H7 (cell line): ENCODE data around the gene RELCH. TPM values are rescaled to one million over a fixed set of nuclear protein-coding genes. Genes with fewer than 3 reads are reported as not detected.
A peak's percentile ranks its signal among the peaks of the same experiment; 100 is the strongest.
"Not testable (repeated sequence)": the region's sequence is repeated elsewhere in the genome, so short reads cannot be mapped to it uniquely, and the experiment has no call there.

Source experiments
- DNase-seq: peaks from one replicate; pipeline ENCODE4 v3.0.0; 2012
- H3K27me3 ChIP-seq: 2 replicates; pipeline ENCODE4 v1.6.0; 2011; ENCODE audit warnings: mild to moderate bottlenecking, low read length; ENCODE audit not compliant: control insufficient read depth, insufficient read depth
- H3K36me3 ChIP-seq: replicated peaks from 2 replicates; pipeline ENCODE4 v1.5.1; 2011; ENCODE audit warnings: low read length; ENCODE audit not compliant: control insufficient read depth, insufficient read depth
- H3K4me3 ChIP-seq: 2 replicates; pipeline ENCODE4 v1.5.1; 2011; ENCODE audit warnings: low read depth, mild to moderate bottlenecking, control low read depth, low read length, moderate library complexity; ENCODE audit not compliant: insufficient read depth
- total RNA-seq: library from RNA; depleted of rRNA; stranded (reverse); fragments of >200 nt; shearing (Covaris generic); gene quantifications from 2 replicates; pipeline ENCODE4 v1.2.3, GENCODE V29; 2014; rRNA removed

RELCH gene, protein sequence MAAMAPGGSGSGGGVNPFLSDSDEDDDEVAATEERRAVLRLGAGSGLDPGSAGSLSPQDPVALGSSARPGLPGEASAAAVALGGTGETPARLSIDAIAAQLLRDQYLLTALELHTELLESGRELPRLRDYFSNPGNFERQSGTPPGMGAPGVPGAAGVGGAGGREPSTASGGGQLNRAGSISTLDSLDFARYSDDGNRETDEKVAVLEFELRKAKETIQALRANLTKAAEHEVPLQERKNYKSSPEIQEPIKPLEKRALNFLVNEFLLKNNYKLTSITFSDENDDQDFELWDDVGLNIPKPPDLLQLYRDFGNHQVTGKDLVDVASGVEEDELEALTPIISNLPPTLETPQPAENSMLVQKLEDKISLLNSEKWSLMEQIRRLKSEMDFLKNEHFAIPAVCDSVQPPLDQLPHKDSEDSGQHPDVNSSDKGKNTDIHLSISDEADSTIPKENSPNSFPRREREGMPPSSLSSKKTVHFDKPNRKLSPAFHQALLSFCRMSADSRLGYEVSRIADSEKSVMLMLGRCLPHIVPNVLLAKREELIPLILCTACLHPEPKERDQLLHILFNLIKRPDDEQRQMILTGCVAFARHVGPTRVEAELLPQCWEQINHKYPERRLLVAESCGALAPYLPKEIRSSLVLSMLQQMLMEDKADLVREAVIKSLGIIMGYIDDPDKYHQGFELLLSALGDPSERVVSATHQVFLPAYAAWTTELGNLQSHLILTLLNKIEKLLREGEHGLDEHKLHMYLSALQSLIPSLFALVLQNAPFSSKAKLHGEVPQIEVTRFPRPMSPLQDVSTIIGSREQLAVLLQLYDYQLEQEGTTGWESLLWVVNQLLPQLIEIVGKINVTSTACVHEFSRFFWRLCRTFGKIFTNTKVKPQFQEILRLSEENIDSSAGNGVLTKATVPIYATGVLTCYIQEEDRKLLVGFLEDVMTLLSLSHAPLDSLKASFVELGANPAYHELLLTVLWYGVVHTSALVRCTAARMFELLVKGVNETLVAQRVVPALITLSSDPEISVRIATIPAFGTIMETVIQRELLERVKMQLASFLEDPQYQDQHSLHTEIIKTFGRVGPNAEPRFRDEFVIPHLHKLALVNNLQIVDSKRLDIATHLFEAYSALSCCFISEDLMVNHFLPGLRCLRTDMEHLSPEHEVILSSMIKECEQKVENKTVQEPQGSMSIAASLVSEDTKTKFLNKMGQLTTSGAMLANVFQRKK
- 16.2 and 18.0 TPM in 2 replicates for total RNA-seq

DNA sequence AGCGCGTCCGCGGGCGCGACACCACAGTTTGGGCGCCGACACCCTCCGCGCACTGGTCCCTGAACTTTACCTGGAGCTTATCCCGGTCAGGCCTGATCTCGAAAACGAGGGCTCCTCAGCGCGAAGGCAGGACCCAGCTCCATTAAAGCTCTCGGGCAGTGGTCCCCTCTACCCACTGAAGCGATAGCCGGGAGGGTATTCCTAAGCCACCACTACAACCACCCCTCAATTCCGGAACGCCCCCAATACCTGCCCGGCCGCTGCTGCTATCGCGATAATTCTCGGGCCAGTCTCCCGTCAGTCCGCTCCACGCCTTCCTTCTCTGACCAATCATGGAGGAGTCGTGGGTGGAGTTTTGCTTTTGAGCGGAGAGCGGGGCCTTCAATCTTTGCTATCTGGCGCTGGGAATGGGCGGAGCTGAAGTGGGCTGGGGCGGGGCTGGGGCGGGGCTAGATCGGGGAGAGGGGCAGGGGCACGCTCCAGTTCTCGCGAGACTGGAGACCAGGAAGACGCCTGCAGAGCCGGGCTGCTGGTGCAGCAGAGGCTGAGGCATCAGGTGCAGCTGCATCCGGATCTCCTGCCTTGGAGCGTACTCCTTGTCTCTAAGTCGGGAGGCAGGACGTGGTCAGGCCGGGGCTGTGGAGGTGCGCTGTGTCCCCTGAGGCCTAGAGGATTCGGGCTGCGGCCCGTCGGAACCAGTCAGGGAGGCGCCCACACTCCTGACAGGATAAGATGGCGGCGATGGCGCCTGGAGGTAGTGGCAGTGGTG is at the start of gene RELCH, which contains the start of gene PIGN:
TSS of gene RELCH (plus strand) at position 482 of the 769 bp plus-strand sequence. CDS start at position 733, 251 bp downstream.
TSS of gene PIGN (minus strand) at position 283 of the 769 bp plus-strand sequence. CDS start 25,703 bp downstream, outside the sequence.
- Histone ChIP-seq H3K4me3 (peak within 1 kb of the TSS; percentile 95), H3K36me3 (no peaks in the 10 kb centered on the region), H3K27me3 (no peaks in the 10 kb centered on the region)
- peak; percentile 93 for DNase-seq

DNA sequence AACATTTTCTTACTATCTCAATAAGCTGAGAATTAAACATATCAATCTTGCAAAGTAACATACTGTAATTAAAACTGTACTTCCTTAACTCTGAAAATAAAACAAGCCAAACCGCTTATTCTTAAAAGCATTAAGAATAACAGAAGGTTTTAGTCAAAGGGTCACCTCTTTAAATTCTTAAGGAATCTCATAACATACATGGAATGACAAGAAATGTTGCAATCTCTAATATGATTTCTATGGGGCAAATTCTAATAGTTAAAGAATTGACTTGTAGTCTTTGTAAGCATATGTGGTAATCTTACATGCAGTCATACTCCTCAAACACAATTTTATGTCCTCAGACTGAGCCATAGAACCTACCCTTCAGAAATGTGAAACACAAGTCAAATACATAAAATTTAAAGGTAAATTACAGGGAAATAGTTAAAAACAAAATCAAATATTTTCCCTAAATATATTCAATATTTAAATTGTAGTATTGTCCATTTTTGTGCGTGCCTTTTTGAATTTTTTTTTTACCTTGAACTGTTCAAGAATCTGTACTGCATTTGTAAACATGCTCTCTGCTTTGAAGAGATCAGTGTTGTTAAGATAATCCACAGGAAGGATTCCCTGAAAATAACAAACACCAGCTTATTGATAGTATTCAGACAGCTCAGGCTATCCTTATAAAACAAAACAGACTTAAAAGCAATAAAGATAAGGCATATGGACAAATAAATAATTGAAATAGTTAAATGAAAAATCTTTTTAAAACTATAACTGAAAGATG is 48.4 kb upstream of the RELCH start:
- DNase-seq, result no peak
- no peak overlapping the region for H3K4me3 ChIP-seq
- H3K27me3 ChIP-seq, result no peaks in the 10 kb centered on the region
- H3K36me3 ChIP-seq, result no peaks in the 10 kb centered on the region; the same call in none of the 2 replicates

DNA sequence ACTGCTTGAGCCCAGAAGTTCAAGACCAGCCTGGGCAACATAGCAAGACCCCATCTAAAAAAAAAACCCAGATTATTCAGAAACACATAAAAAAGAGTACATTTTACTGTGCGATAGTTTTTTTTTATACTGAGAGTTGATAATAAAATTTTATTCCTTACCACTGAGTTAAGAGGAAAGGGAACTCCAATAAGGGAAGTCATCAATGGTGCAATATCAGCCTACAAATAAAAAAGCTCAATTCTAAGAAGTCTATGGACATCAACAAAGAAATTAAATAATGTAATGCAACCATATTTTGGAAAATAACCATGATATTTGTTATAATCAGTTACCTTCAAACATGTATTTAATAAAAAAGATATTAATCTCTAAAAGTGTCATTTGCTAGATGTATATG is 46.8 kb upstream of the RELCH start:
- DNase-seq, result no peak
- Histone ChIP-seq H3K36me3 (peaks cover 2% of the 10 kb centered on the region), H3K27me3 (no peaks in the 10 kb centered on the region), H3K4me3 (no peak overlapping the region)

DNA sequence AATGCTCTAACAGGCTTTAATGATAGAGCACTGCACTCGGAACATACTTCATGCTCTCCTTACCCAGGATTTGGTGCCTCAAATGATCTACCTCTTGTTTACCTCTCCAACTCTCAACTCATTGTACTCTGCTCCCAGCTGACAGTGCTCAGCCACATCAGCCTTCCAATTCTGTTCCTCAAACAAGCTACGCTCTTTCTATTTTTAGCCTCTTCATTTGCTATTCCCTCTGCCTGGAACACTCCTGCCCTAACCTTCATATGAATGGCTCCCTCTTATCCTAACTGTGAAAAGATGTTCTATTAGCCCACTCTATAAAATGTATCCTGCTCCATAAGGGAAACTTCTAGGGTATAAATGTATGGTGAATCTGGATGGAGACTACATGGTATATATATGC is 42.7 kb upstream of the RELCH start:
- Histone ChIP-seq H3K4me3 (no peak overlapping the region), H3K27me3 (no peaks in the 10 kb centered on the region), H3K36me3 (0 out of 2 replicates have a peak, but pooled peaks cover 2% of the 10 kb centered on the region)
- DNase-seq, result no peak

DNA sequence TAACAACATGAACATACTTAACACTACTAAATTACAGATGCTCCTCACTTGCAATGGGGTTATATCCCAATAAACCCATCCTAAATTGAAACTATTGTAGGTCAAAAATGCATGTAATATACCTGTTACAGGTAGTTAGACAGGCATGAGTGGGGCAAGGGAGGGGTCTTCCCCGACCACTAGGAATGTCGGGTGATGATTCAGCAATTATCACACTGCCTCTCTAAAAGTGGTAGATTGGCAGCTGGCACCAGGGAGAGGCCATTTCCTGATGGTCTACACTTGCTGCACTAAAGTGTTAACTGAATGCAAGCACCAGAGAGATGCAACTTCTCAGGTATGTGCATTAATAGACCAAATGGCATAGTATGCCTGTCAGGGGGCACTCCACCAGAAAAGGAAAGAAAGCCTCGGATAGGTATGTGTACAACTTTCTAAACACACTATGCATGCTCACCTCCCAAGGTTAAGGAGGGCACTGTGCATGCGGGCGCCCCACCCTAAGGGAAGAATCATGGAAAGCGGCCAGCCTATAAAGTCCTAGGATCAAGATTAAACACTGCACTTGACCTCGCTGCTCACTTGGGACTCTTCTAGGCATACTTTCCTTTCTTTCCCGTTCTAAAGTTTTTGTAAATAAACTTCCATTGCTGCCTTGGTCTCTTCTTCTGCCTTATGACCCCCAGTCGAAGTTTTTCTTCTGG is 35.8 kb upstream of the RELCH start:
- no peaks in the 10 kb centered on the region for H3K27me3 ChIP-seq
- DNase-seq, result no peak
- no peak overlapping the region for H3K4me3 ChIP-seq
- H3K36me3 ChIP-seq, result no peaks in the 10 kb centered on the region

DNA sequence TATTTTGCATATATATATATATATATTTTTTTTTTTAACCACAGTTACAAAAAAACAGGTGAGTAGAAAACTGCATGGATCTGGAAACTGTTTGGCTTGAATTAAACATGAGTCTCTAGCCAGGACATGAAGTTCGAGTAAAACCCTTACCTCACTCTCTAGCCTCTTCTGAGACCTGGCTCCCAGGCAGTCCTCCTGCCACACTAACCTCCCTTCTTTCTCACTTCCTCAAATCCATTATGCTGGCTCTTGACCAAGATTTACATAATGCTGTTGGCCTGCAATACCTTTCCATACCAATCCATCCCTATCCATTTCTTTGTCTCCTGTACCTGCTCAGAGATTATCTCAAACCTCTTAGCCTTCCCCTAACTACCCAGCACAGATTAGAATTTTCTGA is 34.2 kb upstream of the RELCH start:
- H3K36me3 ChIP-seq, result no peaks in the 10 kb centered on the region
- H3K27me3 ChIP-seq, result no peaks in the 10 kb centered on the region
- H3K4me3 ChIP-seq, result no peak overlapping the region
- peak; percentile 3 for DNase-seq

DNA sequence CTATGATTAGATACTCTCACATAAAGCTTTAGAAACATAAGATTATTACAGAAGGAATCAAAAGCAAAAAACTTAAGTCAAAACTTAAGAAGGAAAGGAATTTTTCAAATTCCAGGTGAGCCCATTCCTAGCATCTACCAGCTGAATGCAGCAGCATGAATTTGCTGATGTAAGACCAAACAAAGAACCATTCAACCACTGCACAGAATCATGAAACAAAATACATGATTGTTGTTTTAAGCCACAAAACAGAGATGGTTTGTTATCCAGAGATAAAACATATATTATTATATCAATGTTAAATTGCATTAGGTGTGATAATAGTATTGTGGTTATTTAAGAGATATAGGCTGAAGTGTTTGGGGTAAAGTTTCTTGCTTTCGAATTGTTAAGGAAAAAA is 29.2 kb upstream of the RELCH start:
- DNase-seq, result no peak

DNA sequence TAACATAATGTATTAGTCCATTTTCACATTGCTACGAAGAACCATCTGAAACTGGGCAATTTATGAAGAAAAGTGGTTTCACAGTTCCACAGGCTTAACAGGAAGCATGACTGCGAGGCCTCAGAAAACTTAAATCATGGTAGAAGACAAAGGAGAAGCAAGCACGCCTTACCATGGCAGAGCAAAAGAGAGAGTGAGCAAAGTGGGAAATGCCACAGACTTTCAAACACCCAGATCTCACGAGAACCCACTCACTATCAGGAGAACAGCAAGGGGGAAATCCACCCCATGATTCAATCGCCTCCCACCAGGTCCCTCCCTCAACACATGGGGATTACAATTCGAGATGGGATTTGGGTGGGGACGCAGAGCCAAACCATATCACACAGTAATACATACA is 22.7 kb upstream of the RELCH start:
- no peaks in the 10 kb centered on the region for H3K36me3 ChIP-seq
- DNase-seq, result no peak
- H3K4me3 ChIP-seq, result no peak overlapping the region
- no peaks in the 10 kb centered on the region for H3K27me3 ChIP-seq

More for the DNA sequence above, 29.2 kb upstream of the RELCH start:
- Histone ChIP-seq H3K27me3 (no peaks in the 10 kb centered on the region), H3K4me3 (no peak overlapping the region), H3K36me3 (no peaks in the 10 kb centered on the region)

DNA sequence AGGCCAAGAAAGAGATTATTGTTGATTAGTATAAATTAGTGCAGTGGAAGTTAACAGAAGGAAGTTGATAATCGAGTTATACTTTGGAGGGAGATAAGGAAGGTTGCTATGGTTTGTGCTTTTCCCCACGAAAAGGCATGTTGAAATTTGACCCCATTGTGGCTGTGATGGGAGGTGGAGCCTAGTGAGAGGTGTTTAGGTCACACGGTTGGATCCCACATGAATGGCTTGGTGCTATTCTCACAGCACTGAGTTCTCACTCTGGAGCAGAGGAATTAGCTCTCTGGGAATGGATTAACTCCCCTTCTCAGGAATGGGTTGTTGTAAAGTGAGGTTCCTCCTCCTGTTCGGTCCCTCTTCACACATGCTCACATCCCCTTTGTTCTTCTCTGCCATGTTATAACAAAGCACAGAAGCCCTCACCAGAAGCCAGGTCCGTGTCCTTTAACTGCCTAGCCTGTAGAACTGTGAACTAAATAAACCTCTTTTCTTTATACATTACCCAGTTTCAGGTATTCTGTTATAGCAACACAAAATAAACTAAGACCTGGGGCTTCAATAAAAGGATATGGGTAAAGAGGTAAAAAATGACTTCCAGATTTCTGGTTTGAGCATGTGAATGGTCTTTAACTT is 22.1 kb upstream of the RELCH start:
- H3K4me3 ChIP-seq, result no peak overlapping the region
- H3K36me3 ChIP-seq, result no peaks in the 10 kb centered on the region
- DNase-seq, result peak; percentile 8
- H3K27me3 ChIP-seq, result no peaks in the 10 kb centered on the region

DNA sequence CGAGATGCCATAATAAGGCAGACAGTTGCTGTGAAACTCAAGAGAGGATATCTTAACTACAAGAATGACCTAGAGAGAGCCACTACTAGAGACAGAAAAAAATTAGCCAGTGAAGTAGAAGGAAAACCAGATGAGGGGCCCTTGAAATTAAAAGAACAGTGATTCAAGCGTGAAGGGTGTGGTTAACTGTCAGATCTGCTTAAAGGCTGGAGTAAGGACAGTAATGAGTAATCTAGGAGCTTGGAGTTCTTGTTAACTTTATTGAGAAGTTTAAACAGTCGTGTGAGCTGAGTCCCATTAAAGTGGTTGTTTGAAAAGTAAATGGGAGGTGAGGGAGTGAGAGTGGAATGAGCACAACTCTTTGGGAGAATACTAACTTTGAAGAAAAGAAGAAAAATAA is 21.5 kb upstream of the RELCH start:
- Histone ChIP-seq H3K36me3 (no peaks in the 10 kb centered on the region), H3K27me3 (no peaks in the 10 kb centered on the region), H3K4me3 (no peak overlapping the region)
- no peak for DNase-seq

DNA sequence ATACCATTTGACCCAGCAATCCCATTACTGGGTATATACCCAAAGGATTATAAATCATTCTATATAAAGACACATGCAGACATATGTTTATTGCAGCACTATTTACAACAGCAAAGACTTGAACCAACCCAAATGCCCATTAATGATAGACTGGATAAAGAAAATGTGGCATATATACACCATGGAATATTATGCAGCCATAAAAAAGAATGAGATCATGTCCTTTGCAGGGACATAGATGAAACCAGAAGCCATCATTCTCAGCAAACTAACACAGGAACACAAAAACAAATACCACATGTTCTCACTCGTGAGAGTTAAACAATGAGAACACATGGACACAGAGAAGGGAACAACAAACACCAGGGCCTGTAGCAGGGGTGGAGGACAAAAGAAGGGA is 20.5 kb upstream of the RELCH start:
- not testable (repeated sequence) for DNase-seq, H3K4me3 ChIP-seq, H3K36me3 ChIP-seq, H3K27me3 ChIP-seq

DNA sequence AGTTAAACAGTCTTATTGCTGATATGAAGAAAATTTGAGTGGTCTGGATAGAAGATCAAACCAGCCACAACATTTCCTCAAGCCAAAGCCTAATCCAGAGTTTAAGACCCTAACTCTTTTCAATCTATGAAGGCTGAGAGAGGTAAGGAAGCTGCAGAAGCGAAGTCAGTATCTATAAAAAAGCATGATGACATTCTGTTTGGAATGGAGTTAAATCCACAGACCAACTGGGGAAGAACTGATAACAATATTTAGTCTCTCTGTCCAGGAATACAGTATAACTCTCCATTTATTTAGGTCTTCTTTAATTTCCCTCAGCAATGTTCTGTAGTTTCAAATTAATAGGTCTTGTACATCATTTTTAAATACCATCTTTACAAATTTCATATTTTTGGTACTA is 16.2 kb upstream of the RELCH start:
- Histone ChIP-seq H3K27me3 (no peaks in the 10 kb centered on the region), H3K4me3 (no peak overlapping the region)
- DNase-seq, result no peak

More for the DNA sequence above, 16.2 kb upstream of the RELCH start:
- no peaks in the 10 kb centered on the region for H3K36me3 ChIP-seq
